HepG2 (cell line): ENCODE measurements around the gene PLPPR2. TPM values are rescaled to one million over a fixed set of nuclear protein-coding genes. Genes with fewer than 3 reads are reported as not detected.

ENCODE experiments used
- BCL6 ChIP-seq: IDR thresholded peaks from 2 replicates; pipeline ENCODE4 v1.6.1; 2016; ENCODE audit warnings: missing genetic modification reagents, missing compliant biosample characterization
- CBFB ChIP-seq: sonication (generic); formaldehyde crosslinking; IDR thresholded peaks from 2 replicates; pipeline ENCODE4 v1.4.0; 2020; ENCODE audit warnings: missing genetic modification reagents
- CENPX ChIP-seq: sonication (generic); formaldehyde crosslinking; IDR thresholded peaks from 2 replicates; pipeline ENCODE4 v1.9.0; 2021; ENCODE audit warnings: mild to moderate bottlenecking, missing genetic modification reagents, moderate library complexity
- EP300 ChIP-seq, 3 experiments: sonication (generic) in 1 of 3; formaldehyde crosslinking in 1 of 3; IDR thresholded peaks; 2 replicates each; pipeline versions ENCODE4 v1.5.1 to v1.6.1; 2011 to 2020; ENCODE audit warnings: low read depth in 2 of 3, low read length in 2 of 3, borderline replicate concordance in 1 of 3, improper control_type of control experiment in 1 of 3, mild to moderate bottlenecking in 1 of 3, missing genetic modification reagents in 1 of 3, moderate library complexity in 1 of 3
- ERF ChIP-seq: IDR thresholded peaks from 2 replicates; pipeline ENCODE4 v1.6.1; 2018; ENCODE audit warnings: missing biosample characterization, missing genetic modification reagents
- FOXA1 ChIP-seq, 2 experiments: fragments of 450-650 bp in 1 of 2; sonication (generic) in 1 of 2; formaldehyde crosslinking in 1 of 2; IDR thresholded peaks; 2 replicates each; pipeline versions ENCODE4 v1.4.0 to v1.6.1; 2016 to 2020; ENCODE audit warnings: missing genetic modification reagents in 1 of 2
- FOXK1 ChIP-seq: sonication (generic); formaldehyde crosslinking; IDR thresholded peaks from 2 replicates; pipeline ENCODE4 v1.4.0; 2020; ENCODE audit warnings: low read depth, missing genetic modification reagents, borderline replicate concordance
- IKZF1 ChIP-seq: fragments of 450-650 bp; IDR thresholded peaks from 2 replicates; pipeline ENCODE4 v1.7.1; 2016
- JARID2 ChIP-seq: sonication (generic); formaldehyde crosslinking; IDR thresholded peaks from 2 replicates; pipeline ENCODE4 v1.8.1; 2023; ENCODE audit warnings: missing genetic modification reagents, inconsistent platforms; ENCODE audit not compliant: insufficient replicate concordance
- JUN ChIP-seq: sonication (generic); formaldehyde crosslinking; IDR thresholded peaks from 2 replicates; pipeline ENCODE4 v1.4.0; 2020; ENCODE audit warnings: mild to moderate bottlenecking, missing genetic modification reagents
- KDM6A ChIP-seq: IDR thresholded peaks from 2 replicates; pipeline ENCODE4 v1.6.1; 2016; ENCODE audit warnings: low read depth
- MATR3 ChIP-seq: sonication (generic); formaldehyde crosslinking; IDR thresholded peaks from 2 replicates; pipeline ENCODE4 v1.4.0; 2020; ENCODE audit warnings: missing genetic modification reagents
- POGZ ChIP-seq: sonication (generic); formaldehyde crosslinking; IDR thresholded peaks from 2 replicates; pipeline ENCODE4 v1.4.0; 2020; ENCODE audit warnings: mild to moderate bottlenecking, missing genetic modification reagents
- RFXAP ChIP-seq: sonication (generic); formaldehyde crosslinking; IDR thresholded peaks from 2 replicates; pipeline ENCODE4 v1.4.0; 2020; ENCODE audit warnings: missing genetic modification reagents, borderline replicate concordance
- SMARCC2 ChIP-seq: fragments of 450-650 bp; IDR thresholded peaks from 2 replicates; pipeline ENCODE4 v1.6.1; 2017; ENCODE audit warnings: antibody characterized with exemption, mild to moderate bottlenecking
- SRF ChIP-seq: IDR thresholded peaks from 2 replicates; pipeline ENCODE4 v1.6.1; 2011; ENCODE audit warnings: mild to moderate bottlenecking, low read depth, low read length, moderate library complexity
- YY1 ChIP-seq: IDR thresholded peaks from 2 replicates; pipeline ENCODE4 v1.6.1; 2011; ENCODE audit warnings: low read length, low read depth, moderate library complexity, mild to moderate bottlenecking; ENCODE audit not compliant: insufficient read depth, insufficient replicate concordance
- ZBTB20 ChIP-seq: sonication (generic); formaldehyde crosslinking; IDR thresholded peaks from 2 replicates; pipeline ENCODE4 v1.8.1; 2023; ENCODE audit warnings: missing genetic modification reagents, low read depth, mild to moderate bottlenecking, borderline replicate concordance
- ZKSCAN1 ChIP-seq: fragments of 150-350 bp; IDR thresholded peaks from 2 replicates; pipeline ENCODE4 v1.6.1; 2014; ENCODE audit warnings: low read length
- ZNF329 ChIP-seq: sonication (generic); formaldehyde crosslinking; IDR thresholded peaks from 2 replicates; pipeline ENCODE4 v1.9.0; 2021; ENCODE audit warnings: low read depth, mild to moderate bottlenecking, missing genetic modification reagents
- ZNF451 ChIP-seq: sonication (generic); formaldehyde crosslinking; IDR thresholded peaks from 2 replicates; pipeline ENCODE4 v1.5.0; 2020; ENCODE audit warnings: mild to moderate bottlenecking, missing genetic modification reagents
- polyA plus RNA-seq, 8 experiments: library from polyadenylated mRNA; depleted of rRNA in 3 of 8; stranded (reverse) in 7 of 8; unstranded in 1 of 8; fragments of >200 nt; fragmentation: Illumina TruSeq in 4 of 8; extraction: Trizol in 4 of 8; gene quantifications; 2 replicates each; pipeline versions ENCODE4 v1.2.1 to v1.2.3, GENCODE V29; 2011 to 2016; ENCODE audit warnings: low read depth in 4 of 8, missing spikeins in 1 of 8, mixed read lengths in 1 of 8; ENCODE audit not compliant: insufficient read depth in 1 of 8
- total RNA-seq, 5 experiments: library from RNA; depleted of rRNA; stranded (reverse); fragments of >200 nt; fragmentation: Illumina TruSeq; extraction: Trizol; gene quantifications; 2 replicates each; pipeline ENCODE4 v1.2.3, GENCODE V29; 2016; ENCODE audit warnings: low read depth in 1 of 5
- TF ChIP-seq, protein P1 (sequence below): sonication (generic); formaldehyde crosslinking; IDR thresholded peaks from 2 replicates; pipeline ENCODE4 v1.8.0; 2022; ENCODE audit warnings: mild to moderate bottlenecking, missing genetic modification reagents; ENCODE audit not compliant: insufficient replicate concordance
- TF ChIP-seq, protein P2 (sequence below): sonication (generic); formaldehyde crosslinking; IDR thresholded peaks from 2 replicates; pipeline ENCODE4 v1.5.0; 2020; ENCODE audit warnings: mild to moderate bottlenecking, missing genetic modification reagents, borderline replicate concordance
- TF ChIP-seq, protein P3 (sequence below): sonication (generic); IDR thresholded peaks from 2 replicates; pipeline ENCODE4 v1.6.1; 2016; ENCODE audit warnings: low read depth, borderline replicate concordance

PLPPR2 gene
- total and polyA plus RNA-seq, 2 of the 13 experiments (the other 11 are each of a cell fraction or from before 2014, with no cell fraction given), result 1.5 to 2.1 TPM

DNA sequence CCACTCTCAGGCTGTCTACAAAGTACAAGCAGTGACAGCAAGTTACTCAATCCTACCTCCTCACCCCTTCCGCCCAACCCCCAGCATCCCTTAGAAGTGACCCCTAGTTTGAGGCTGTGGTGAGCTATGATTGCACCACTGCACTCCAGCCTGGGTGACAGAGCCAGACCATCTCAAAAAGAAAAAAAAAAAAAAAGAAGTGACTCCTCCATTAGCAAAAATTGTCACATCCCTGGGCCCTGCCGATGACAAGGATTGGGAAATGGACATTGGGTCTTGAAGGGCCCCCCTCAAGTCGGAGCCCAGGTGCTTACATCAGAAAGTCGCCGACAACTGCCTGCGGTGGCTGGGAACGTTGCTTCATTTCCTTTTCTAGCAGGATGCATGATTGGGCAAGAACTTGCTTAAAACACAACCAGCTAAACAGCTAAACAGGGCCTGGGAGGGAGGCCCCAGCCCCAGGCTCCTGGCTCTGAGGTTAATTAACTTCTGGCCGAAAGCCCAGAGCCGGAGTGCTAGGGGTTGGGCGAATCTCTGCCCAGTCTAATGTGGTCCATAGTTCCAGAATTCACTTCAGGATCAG is 31.1 kb upstream of the PLPPR2 start (continued):
- TF ChIP-seq, protein P1, sequence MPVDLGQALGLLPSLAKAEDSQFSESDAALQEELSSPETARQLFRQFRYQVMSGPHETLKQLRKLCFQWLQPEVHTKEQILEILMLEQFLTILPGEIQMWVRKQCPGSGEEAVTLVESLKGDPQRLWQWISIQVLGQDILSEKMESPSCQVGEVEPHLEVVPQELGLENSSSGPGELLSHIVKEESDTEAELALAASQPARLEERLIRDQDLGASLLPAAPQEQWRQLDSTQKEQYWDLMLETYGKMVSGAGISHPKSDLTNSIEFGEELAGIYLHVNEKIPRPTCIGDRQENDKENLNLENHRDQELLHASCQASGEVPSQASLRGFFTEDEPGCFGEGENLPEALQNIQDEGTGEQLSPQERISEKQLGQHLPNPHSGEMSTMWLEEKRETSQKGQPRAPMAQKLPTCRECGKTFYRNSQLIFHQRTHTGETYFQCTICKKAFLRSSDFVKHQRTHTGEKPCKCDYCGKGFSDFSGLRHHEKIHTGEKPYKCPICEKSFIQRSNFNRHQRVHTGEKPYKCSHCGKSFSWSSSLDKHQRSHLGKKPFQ (CRISPR knock-in tag), result no peak
- no peak for TF ChIP-seq SMARCC2
- TF ChIP-seq JUN (CRISPR knock-in tag), result no peak
- 0 out of 2 replicates have a peak, but pooled peaks have one; percentile 4 for TF ChIP-seq SRF
- peak; percentile 70; the same call in 1 of the 2 replicates for TF ChIP-seq FOXK1 (CRISPR knock-in tag)
- peak; percentile 68; the same call in 1 of the 2 replicates for TF ChIP-seq ERF (CRISPR knock-in tag)
- peak; percentile 68 for TF ChIP-seq BCL6 (CRISPR knock-in tag)
- TF ChIP-seq CENPX (CRISPR knock-in tag), result no peak
- TF ChIP-seq JARID2 (CRISPR knock-in tag), result no peak
- TF ChIP-seq KDM6A, result 0 out of 2 replicates have a peak, but pooled peaks have one; percentile 11
- peak; percentile 15 to 72; a peak in 2 of 4 replicates for TF ChIP-seq EP300 (IDR thresholded peaks at IDR 0.05; ENCODE audit: low read depth in 2 of 2, low read length in 2 of 2)
- TF ChIP-seq EP300 (CRISPR knock-in tag; IDR thresholded peaks at IDR 0.05; ENCODE audit: borderline replicate concordance), result peak; percentile 25; the same call in 1 of the 2 replicates
- no peak for TF ChIP-seq IKZF1
- TF ChIP-seq ZNF451 (CRISPR knock-in tag), result no peak
- no peak for TF ChIP-seq ZKSCAN1
- TF ChIP-seq POGZ (CRISPR knock-in tag), result 0 out of 2 replicates have a peak, but pooled peaks have one; percentile 28
- TF ChIP-seq, protein P2, sequence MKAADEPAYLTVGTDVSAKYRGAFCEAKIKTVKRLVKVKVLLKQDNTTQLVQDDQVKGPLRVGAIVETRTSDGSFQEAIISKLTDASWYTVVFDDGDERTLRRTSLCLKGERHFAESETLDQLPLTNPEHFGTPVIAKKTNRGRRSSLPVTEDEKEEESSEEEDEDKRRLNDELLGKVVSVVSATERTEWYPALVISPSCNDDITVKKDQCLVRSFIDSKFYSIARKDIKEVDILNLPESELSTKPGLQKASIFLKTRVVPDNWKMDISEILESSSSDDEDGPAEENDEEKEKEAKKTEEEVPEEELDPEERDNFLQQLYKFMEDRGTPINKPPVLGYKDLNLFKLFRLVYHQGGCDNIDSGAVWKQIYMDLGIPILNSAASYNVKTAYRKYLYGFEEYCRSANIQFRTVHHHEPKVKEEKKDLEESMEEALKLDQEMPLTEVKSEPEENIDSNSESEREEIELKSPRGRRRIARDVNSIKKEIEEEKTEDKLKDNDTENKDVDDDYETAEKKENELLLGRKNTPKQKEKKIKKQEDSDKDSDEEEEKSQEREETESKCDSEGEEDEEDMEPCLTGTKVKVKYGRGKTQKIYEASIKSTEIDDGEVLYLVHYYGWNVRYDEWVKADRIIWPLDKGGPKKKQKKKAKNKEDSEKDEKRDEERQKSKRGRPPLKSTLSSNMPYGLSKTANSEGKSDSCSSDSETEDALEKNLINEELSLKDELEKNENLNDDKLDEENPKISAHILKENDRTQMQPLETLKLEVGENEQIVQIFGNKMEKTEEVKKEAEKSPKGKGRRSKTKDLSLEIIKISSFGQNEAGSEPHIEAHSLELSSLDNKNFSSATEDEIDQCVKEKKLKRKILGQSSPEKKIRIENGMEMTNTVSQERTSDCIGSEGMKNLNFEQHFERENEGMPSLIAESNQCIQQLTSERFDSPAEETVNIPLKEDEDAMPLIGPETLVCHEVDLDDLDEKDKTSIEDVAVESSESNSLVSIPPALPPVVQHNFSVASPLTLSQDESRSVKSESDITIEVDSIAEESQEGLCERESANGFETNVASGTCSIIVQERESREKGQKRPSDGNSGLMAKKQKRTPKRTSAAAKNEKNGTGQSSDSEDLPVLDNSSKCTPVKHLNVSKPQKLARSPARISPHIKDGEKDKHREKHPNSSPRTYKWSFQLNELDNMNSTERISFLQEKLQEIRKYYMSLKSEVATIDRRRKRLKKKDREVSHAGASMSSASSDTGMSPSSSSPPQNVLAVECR (CRISPR knock-in tag), result peak; percentile 31; the same call in 1 of the 2 replicates
- peak; percentile 60; the same call in 1 of the 2 replicates for TF ChIP-seq CBFB (CRISPR knock-in tag)
- TF ChIP-seq ZNF329 (CRISPR knock-in tag), result no peak
- no peak for TF ChIP-seq MATR3 (CRISPR knock-in tag)
- TF ChIP-seq FOXA1 (IDR thresholded peaks at IDR 0.05), result no peak
- TF ChIP-seq FOXA1 (CRISPR knock-in tag; IDR thresholded peaks at IDR 0.05), result 0 out of 2 replicates have a peak, but pooled peaks have one; percentile 10
- TF ChIP-seq ZBTB20 (CRISPR knock-in tag), result no peak
- TF ChIP-seq RFXAP (CRISPR knock-in tag), result 0 out of 2 replicates have a peak, but pooled peaks have one; percentile 40
- TF ChIP-seq, protein P3, sequence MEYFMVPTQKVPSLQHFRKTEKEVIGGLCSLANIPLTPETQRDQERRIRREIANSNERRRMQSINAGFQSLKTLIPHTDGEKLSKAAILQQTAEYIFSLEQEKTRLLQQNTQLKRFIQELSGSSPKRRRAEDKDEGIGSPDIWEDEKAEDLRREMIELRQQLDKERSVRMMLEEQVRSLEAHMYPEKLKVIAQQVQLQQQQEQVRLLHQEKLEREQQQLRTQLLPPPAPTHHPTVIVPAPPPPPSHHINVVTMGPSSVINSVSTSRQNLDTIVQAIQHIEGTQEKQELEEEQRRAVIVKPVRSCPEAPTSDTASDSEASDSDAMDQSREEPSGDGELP, result no peak
- peak; percentile 17 for TF ChIP-seq YY1
